HCT116 (cell line): ENCODE results near the gene USP24. TPM values are rescaled to one million over a fixed set of nuclear protein-coding genes. Genes with fewer than 3 reads are reported as not detected.

Source experiments
- ATAC-seq: fragments of 200-7000 bp; cut with Tn5 transposase; 2 replicates; pipeline ENCODE4 v1.9.1; 2020; ENCODE audit warnings: mild to moderate bottlenecking, moderate library complexity
- BruUV-seq: library from RNA; stranded (reverse); fragments of 400-500 nt; replicated peaks from 2 replicates; lab custom pipeline; 2021; lab: Mats Ljungman, UMichigan
- CTCF ChIA-PET: fragments of 300-600 bp; sonication (Branson Sonifier 250); formaldehyde crosslinking; loops from one replicate; lab custom pipeline; 2021; ENCODE audit warnings: antibody characterized with exemption; lab: Charles Lee
- POLR2A ChIA-PET: fragments of 300-600, 350-600 bp; sonication (Branson Sonifier 250); formaldehyde crosslinking; loops from one replicate; lab custom pipeline; 2021; ENCODE audit warnings: antibody characterized with exemption; lab: Charles Lee
- RAD21 ChIA-PET, 2 experiments: fragments of 300-600 bp; sonication (Branson Sonifier 250); formaldehyde crosslinking; loops; one replicate each; lab custom pipeline; 2023; ENCODE audit warnings: low total read pairs in 2 of 2; ENCODE audit not compliant: uncharacterized antibody in 2 of 2, unreplicated experiment in 2 of 2, low non-redundant PET in 1 of 2; lab: Charles Lee
- DNase-seq: peaks from one replicate; pipeline ENCODE4 v3.0.0-alpha.2; 2010; ENCODE audit warnings: low read depth, low spot score
- H2AFZ ChIP-seq: fragments of 200-600 bp; shearing (Covaris generic), sonication (generic); 2 replicates; pipeline ENCODE4 v1.6.1; 2017; ENCODE audit warnings: low read depth, mixed run types, mixed read lengths, antibody characterized with exemption, low read length; ENCODE audit not compliant: poor library complexity, severe bottlenecking
- H3K27ac ChIP-seq: 2 replicates; pipeline ENCODE4 v1.5.1; 2012; ENCODE audit warnings: low read depth, low read length
- H3K27me3 ChIP-seq: fragments of 200-600 bp; sonication (generic); 2 replicates; pipeline ENCODE4 v1.6.1; 2016; ENCODE audit warnings: mixed run types, low read length, mixed read lengths; ENCODE audit not compliant: insufficient read depth
- H3K36me3 ChIP-seq, 2 experiments: fragments of 200-500 bp in 1 of 2; fragments of 200-600 bp in 1 of 2; sonication (Bioruptor generic) in 1 of 2; sonication (generic) in 1 of 2; 2 replicates each; pipeline versions ENCODE4 v1.5.1 to v1.6.1; 2014 to 2016; ENCODE audit warnings: low read length in 2 of 2, inconsistent platforms in 1 of 2, mixed read lengths in 1 of 2, mixed run types in 1 of 2; ENCODE audit not compliant: insufficient read depth in 2 of 2, control insufficient read depth in 1 of 2
- H3K4me1 ChIP-seq, 2 experiments: fragments of 200-600 bp in 1 of 2; sonication (generic) in 1 of 2; 2 replicates each; pipeline versions ENCODE4 v1.5.1 to v1.6.1; 2012 to 2017; ENCODE audit warnings: low read length in 2 of 2, inconsistent platforms in 1 of 2, mild to moderate bottlenecking in 1 of 2, mixed read lengths in 1 of 2, mixed run types in 1 of 2, moderate library complexity in 1 of 2; ENCODE audit not compliant: insufficient read depth in 2 of 2, control insufficient read depth in 1 of 2
- H3K4me2 ChIP-seq: fragments of 200-600 bp; sonication (generic); 2 replicates; pipeline ENCODE4 v1.6.1; 2017; ENCODE audit warnings: mixed run types, low read length, mixed read lengths
- H3K4me3 ChIP-seq, 2 experiments: fragments of 200-600 bp in 1 of 2; sonication (generic) in 1 of 2; replicated peaks in 1 of 2; 2 replicates each; pipeline ENCODE4 v1.5.1; 2011 to 2016; ENCODE audit warnings: low read length in 2 of 2, control low read depth in 1 of 2, low read depth in 1 of 2, mild to moderate bottlenecking in 1 of 2, mixed read lengths in 1 of 2, mixed run types in 1 of 2
- H3K79me2 ChIP-seq: fragments of 200-600 bp; sonication (generic); 2 replicates; pipeline ENCODE4 v1.6.1; 2017; ENCODE audit warnings: mild to moderate bottlenecking, mixed run types, low read length, moderate library complexity, mixed read lengths; ENCODE audit not compliant: insufficient read depth
- H3K9ac ChIP-seq: fragments of 200-600 bp; sonication (generic); 2 replicates; pipeline ENCODE4 v1.6.1; 2016; ENCODE audit warnings: low read length, mixed read lengths
- H3K9me2 ChIP-seq: fragments of 200-600 bp; sonication (generic), shearing (Covaris generic); 2 replicates; pipeline ENCODE4 v1.6.1; 2017; ENCODE audit warnings: mixed run types, mild to moderate bottlenecking, moderate library complexity; ENCODE audit not compliant: insufficient read depth
- H3K9me3 ChIP-seq, 2 experiments: fragments of 200-500 bp in 1 of 2; fragments of 200-600 bp in 1 of 2; sonication (Bioruptor generic) in 1 of 2; sonication (generic) in 1 of 2; 2 replicates each; pipeline ENCODE4 v1.6.1; 2014 to 2017; ENCODE audit warnings: low read length in 2 of 2, mixed read lengths in 2 of 2, inconsistent platforms in 1 of 2, low read depth in 1 of 2, mild to moderate bottlenecking in 1 of 2, mixed run types in 1 of 2, moderate library complexity in 1 of 2; ENCODE audit not compliant: control insufficient read depth in 1 of 2, insufficient read depth in 1 of 2
- H4K20me1 ChIP-seq: fragments of 200-600 bp; sonication (generic), shearing (Covaris generic); 2 replicates; pipeline ENCODE4 v1.6.1; 2017; ENCODE audit warnings: mixed run types, mild to moderate bottlenecking, moderate library complexity; ENCODE audit not compliant: insufficient read depth
- CEBPB ChIP-seq: IDR thresholded peaks from 2 replicates; pipeline ENCODE4 v1.6.1; 2012; ENCODE audit warnings: low read depth
- EGR1 ChIP-seq: IDR thresholded peaks from 2 replicates; pipeline ENCODE4 v1.6.1; 2012; ENCODE audit warnings: low read depth
- EZH2 ChIP-seq: fragments of 200-600 bp; sonication (generic); IDR thresholded peaks from 2 replicates; pipeline ENCODE4 v1.6.1; 2017; ENCODE audit warnings: antibody characterized with exemption, mixed run types
- FOSL1 ChIP-seq: IDR thresholded peaks from 2 replicates; pipeline ENCODE4 v1.6.1; 2012; ENCODE audit warnings: low read depth
- JUND ChIP-seq: IDR thresholded peaks from 2 replicates; pipeline ENCODE4 v1.6.1; 2012
- POLR2AphosphoS5 ChIP-seq: IDR thresholded peaks from 2 replicates; pipeline ENCODE4 v1.6.1; 2011; ENCODE audit warnings: mild to moderate bottlenecking, low read depth, low read length, moderate library complexity
- SP1 ChIP-seq: IDR thresholded peaks from 2 replicates; pipeline ENCODE4 v1.6.1; 2012; ENCODE audit warnings: low read depth
- TCF7L2 ChIP-seq: IDR thresholded peaks from 2 replicates; pipeline ENCODE4 v1.7.0; 2011; ENCODE audit warnings: borderline replicate concordance, inconsistent platforms; ENCODE audit not compliant: insufficient read depth, insufficient read length; ENCODE audit errors: extremely low read depth
- YY1 ChIP-seq: IDR thresholded peaks from 2 replicates; pipeline ENCODE4 v1.6.1; 2011; ENCODE audit warnings: low read length, low read depth, moderate library complexity, mild to moderate bottlenecking; ENCODE audit not compliant: insufficient replicate concordance; ENCODE audit errors: extremely low read depth
- ZNF274 ChIP-seq: fragments of 200-500 bp; sonication (Bioruptor generic); IDR thresholded peaks from 2 replicates; pipeline ENCODE4 v1.6.1; 2014; ENCODE audit warnings: mild to moderate bottlenecking, low read depth, low read length, inconsistent platforms
- intact Hi-C: fragments of 100-400 bp; cut with micrococcal nuclease; formaldehyde crosslinking; loops from 2 replicates; pipeline ENCODE4 v1.10.0; 2022
- total RNA-seq: library from RNA; stranded (reverse); gene quantifications from one replicate; pipeline ENCODE4 v1.2.1, GENCODE V29; 2021; ENCODE audit not compliant: unreplicated experiment

Gene USP24
- total RNA-seq, 1 experiment from 2014 or later: 34.2 TPM

GRCh38 chr1:55184859-55185258, 30.3 kb downstream of the USP24 start:
- BruUV-seq: no TSS peak
- H3K36me3 ChIP-seq: no peaks in the 10 kb centered on the region
- TF ChIP-seq POLR2AphosphoS5: no peak
- ATAC-seq (no peak), DNase-seq (no peak)
- H3K9ac ChIP-seq: no peak overlapping the region
- H3K27me3 ChIP-seq: no peaks in the 10 kb centered on the region
- H3K27ac ChIP-seq: no peak overlapping the region
- ChIA-PET CTCF (no interaction called here), POLR2A (no interaction called here), RAD21 (no interaction called here)
- intact Hi-C loops: no loop called here
- no peak overlapping the region for H2AFZ ChIP-seq
- H3K9me2 ChIP-seq: no peaks in the 10 kb centered on the region
- H3K4me3 ChIP-seq: no peak overlapping the region
- H3K9me3 ChIP-seq: 0 out of 4 replicates have a peak, but pooled peaks cover 0 to 3% of the 10 kb centered on the region in 2 experiments
- H3K79me2 ChIP-seq: peaks cover 96% of the 10 kb centered on the region
- H4K20me1 ChIP-seq: no peaks in the 10 kb centered on the region; the same call in none of the 2 replicates
- 0 out of 4 replicates have a peak, but pooled peaks cover 0 to 2% of the 10 kb centered on the region in 2 experiments for H3K4me1 ChIP-seq
- no peak overlapping the region for H3K4me2 ChIP-seq

GRCh38 chr1:55181666-55182065, 33.5 kb downstream of the USP24 start:
- POLR2A ChIA-PET: no interaction called here
- TF ChIP-seq FOSL1 (no peak), CEBPB (no peak), YY1 (no peak), EZH2 (no peak), ZNF274 (no peak), JUND (no peak), TCF7L2 (no peak), EGR1 (no peak), SP1 (no peak)
- ATAC-seq (no peak), DNase-seq (no peak)
- H3K9ac ChIP-seq: no peak overlapping the region
- H3K9me3 ChIP-seq: 0 out of 4 replicates have a peak, but pooled peaks cover 0 to 3% of the 10 kb centered on the region in 2 experiments
- no peaks in the 10 kb centered on the region for H3K9me2 ChIP-seq
- CTCF ChIA-PET: no interaction called here
- H3K36me3 ChIP-seq: 0 out of 4 replicates have a peak, but pooled peaks cover 0 to 2% of the 10 kb centered on the region in 2 experiments
- H3K4me2 ChIP-seq: no peak overlapping the region
- no TSS peak for BruUV-seq
- H3K27ac ChIP-seq: no peak overlapping the region
- no peaks in the 10 kb centered on the region; the same call in none of the 2 replicates for H4K20me1 ChIP-seq
- intact Hi-C loops: no loop called here
- no peak overlapping the region for H2AFZ ChIP-seq
- H3K4me3 ChIP-seq: no peak overlapping the region
- H3K79me2 ChIP-seq: peaks cover 89% of the 10 kb centered on the region
- RAD21 ChIA-PET: no interaction called here
- H3K4me1 ChIP-seq: peaks cover 0 to 12% of the 10 kb centered on the region in 2 experiments; a peak in 2 of 4 replicates
- no peaks in the 10 kb centered on the region for H3K27me3 ChIP-seq
